PC-9 (cell line): ENCODE results near the gene SLC11A2.

Experiments
- EZH2 ChIP-seq: fragments of 200-600 bp; sonication (generic); IDR thresholded peaks from 2 replicates; pipeline ENCODE4 v1.8.0; 2017; ENCODE audit warnings: antibody characterized with exemption, low read depth
- TF ChIP-seq, protein P1 (sequence below): fragments of 200-600 bp; sonication (generic); conservative IDR thresholded peaks from 2 replicates; pipeline ENCODE4 v1.6.1; 2017; ENCODE audit warnings: mixed run types, antibody characterized with exemption, mild to moderate bottlenecking, moderate library complexity

DNA sequence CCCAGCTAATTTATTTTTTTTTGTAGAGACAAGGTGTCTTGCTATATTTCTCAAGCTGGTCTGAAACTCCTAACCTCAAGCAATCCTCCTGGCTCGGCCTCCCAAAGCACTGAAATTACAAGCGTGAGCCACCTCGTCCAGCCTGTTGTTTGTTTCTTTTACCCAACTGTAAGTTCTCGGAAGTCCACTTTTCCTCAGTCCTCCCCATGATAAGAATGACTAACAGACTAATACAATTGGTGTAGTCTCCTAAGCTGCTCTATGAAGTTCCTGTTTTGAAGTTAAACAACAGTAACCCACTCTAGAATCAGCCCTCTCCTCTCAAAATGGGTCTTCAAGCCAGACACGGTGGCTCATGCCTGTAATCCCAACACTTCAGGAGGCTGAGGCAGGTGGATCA lies 37.3 kb downstream of the SLC11A2 start:
- TF ChIP-seq, protein P1, sequence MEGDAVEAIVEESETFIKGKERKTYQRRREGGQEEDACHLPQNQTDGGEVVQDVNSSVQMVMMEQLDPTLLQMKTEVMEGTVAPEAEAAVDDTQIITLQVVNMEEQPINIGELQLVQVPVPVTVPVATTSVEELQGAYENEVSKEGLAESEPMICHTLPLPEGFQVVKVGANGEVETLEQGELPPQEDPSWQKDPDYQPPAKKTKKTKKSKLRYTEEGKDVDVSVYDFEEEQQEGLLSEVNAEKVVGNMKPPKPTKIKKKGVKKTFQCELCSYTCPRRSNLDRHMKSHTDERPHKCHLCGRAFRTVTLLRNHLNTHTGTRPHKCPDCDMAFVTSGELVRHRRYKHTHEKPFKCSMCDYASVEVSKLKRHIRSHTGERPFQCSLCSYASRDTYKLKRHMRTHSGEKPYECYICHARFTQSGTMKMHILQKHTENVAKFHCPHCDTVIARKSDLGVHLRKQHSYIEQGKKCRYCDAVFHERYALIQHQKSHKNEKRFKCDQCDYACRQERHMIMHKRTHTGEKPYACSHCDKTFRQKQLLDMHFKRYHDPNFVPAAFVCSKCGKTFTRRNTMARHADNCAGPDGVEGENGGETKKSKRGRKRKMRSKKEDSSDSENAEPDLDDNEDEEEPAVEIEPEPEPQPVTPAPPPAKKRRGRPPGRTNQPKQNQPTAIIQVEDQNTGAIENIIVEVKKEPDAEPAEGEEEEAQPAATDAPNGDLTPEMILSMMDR: no peak
- TF ChIP-seq EZH2: no peak
